H1 (cell line): ENCODE measurements around the gene PDE5A. TPM values are rescaled to one million over a fixed set of nuclear protein-coding genes. Genes with fewer than 3 reads are reported as not detected.

Experiments
- CBX8 ChIP-seq: fragments of 300-800, 300-1000 bp; sonication (generic); IDR thresholded peaks from 2 replicates; pipeline ENCODE4 v1.7.1; 2016; ENCODE audit warnings: low read depth, low read length, borderline replicate concordance
- CHD7 ChIP-seq: fragments of 300-600 bp; sonication (generic); IDR thresholded peaks from 2 replicates; pipeline ENCODE4 v1.7.1; 2012; ENCODE audit warnings: low read length, moderate library complexity, mild to moderate bottlenecking, inconsistent platforms; ENCODE audit not compliant: insufficient replicate concordance
- JUND ChIP-seq: IDR thresholded peaks from 2 replicates; pipeline ENCODE4 v1.6.1; 2011; ENCODE audit warnings: mild to moderate bottlenecking, improper control_type of control experiment, low read length
- KDM1A ChIP-seq: fragments of 200-600, 300-600 bp; sonication (generic); IDR thresholded peaks from 2 replicates; pipeline ENCODE4 v1.7.1; 2016; ENCODE audit warnings: mild to moderate bottlenecking, low read length, borderline replicate concordance
- MAFK ChIP-seq: IDR thresholded peaks from 2 replicates; pipeline ENCODE4 v1.6.1; 2012; ENCODE audit warnings: low read depth, mild to moderate bottlenecking, improper control_type of control experiment, low read length
- polyA plus RNA-seq, 7 experiments: library from polyadenylated mRNA; depleted of rRNA in 3 of 7; stranded (reverse) in 5 of 7; unstranded in 2 of 7; fragments of >200 nt in 5 of 7; fragments of 200-250 nt in 2 of 7; gene quantifications; 1 replicate in 5 of 7; 2 replicates in 1 of 7; 4 replicates in 1 of 7; pipeline versions ENCODE4 v1.2.1 to v1.2.3, GENCODE V29; 2011 to 2013; ENCODE audit warnings: missing spikeins in 2 of 7, mixed read lengths in 2 of 7
- total RNA-seq: library from RNA; stranded (reverse); fragmentation: NEBNext Ultra II Directional; extraction: Animal tissue kit (Norgen Biotek cat#: 25700); gene quantifications from 2 replicates; pipeline ENCODE4 v1.2.1, GENCODE V29; 2021

The PDE5A gene
- total and polyA plus RNA-seq, 2 of the 8 experiments (the other 6 are each of a cell fraction or from before 2014, with no cell fraction given) = 5.6 to 32.4 TPM

GRCh38 chr4:119665752-119666151, 37.1 kb upstream of the PDE5A start (continued):
- no peak for TF ChIP-seq CHD7
- TF ChIP-seq CBX8 = no peak
- TF ChIP-seq KDM1A = no peak
- no peak for TF ChIP-seq JUND
- TF ChIP-seq MAFK = no peak
- TF ChIP-seq, all 59 proteins: peak for 0
